ENCODE measurements around the gene ADAMTS17.

DNA sequence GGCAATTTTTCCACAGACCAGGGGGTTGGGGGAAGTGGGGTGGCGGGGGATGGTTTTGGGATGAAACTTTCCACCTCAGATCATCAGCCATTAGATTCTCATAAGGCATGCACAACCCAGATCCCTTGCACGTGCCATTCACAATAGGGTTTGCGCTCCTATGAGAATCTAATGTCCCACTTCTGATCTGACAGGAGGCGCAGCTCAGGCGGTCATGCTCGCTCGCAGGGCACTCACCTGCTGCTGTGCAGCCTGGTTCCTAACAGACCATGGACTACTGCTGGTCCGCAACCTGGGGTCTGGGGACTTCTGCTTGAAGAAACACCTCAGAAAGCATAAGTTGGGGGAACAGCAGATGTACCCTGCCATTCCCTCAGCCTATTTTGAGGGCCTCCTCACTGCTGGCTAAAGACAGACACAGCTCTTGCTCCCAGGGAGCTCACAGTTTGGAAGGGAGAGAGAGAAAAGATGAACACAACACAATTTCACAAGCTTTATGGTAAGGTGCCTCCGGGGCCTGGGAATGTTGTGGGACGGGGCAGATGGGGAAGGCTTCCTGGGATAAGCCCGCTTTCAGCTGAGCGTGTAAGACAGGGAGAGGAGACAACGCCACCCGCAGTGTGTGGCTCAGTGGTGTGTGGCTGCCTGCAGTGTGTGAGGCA, 285.2 kb downstream of the ADAMTS17 start:
- TF ChIP-seq, protein P1, sequence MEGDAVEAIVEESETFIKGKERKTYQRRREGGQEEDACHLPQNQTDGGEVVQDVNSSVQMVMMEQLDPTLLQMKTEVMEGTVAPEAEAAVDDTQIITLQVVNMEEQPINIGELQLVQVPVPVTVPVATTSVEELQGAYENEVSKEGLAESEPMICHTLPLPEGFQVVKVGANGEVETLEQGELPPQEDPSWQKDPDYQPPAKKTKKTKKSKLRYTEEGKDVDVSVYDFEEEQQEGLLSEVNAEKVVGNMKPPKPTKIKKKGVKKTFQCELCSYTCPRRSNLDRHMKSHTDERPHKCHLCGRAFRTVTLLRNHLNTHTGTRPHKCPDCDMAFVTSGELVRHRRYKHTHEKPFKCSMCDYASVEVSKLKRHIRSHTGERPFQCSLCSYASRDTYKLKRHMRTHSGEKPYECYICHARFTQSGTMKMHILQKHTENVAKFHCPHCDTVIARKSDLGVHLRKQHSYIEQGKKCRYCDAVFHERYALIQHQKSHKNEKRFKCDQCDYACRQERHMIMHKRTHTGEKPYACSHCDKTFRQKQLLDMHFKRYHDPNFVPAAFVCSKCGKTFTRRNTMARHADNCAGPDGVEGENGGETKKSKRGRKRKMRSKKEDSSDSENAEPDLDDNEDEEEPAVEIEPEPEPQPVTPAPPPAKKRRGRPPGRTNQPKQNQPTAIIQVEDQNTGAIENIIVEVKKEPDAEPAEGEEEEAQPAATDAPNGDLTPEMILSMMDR (IDR thresholded peaks at IDR 0.05 in 2 of 3, conservative IDR thresholded peaks at IDR 0.05 in 1 of 3; ENCODE audit: insufficient read depth in 2 of 3, low read depth in 1 of 3, low read length in 3 of 3): no peak
- no peak for TF ChIP-seq RAD21 (CRISPR knock-in tag; conservative IDR thresholded peaks at IDR 0.05 in 1 of 2, IDR thresholded peaks at IDR 0.05 in 1 of 2)
- TF ChIP-seq CHD2 (IDR thresholded peaks at IDR 0.05; ENCODE audit: low read depth, low read length): no peak
- TF ChIP-seq USF2 (CRISPR knock-in tag; IDR thresholded peaks at IDR 0.05): no peak
- TF ChIP-seq NCOA1 (IDR thresholded peaks at IDR 0.05; ENCODE audit: low read depth): no peak
